H7 (cell line): Measurements from ENCODE around the gene TUBB8B. TPM values are rescaled to one million over a fixed set of nuclear protein-coding genes. Genes with fewer than 3 reads are reported as not detected.
"Not testable (repeated sequence)": the region's sequence is repeated elsewhere in the genome, so short reads cannot be mapped to it uniquely, and the experiment has no call there.

ENCODE experiments used
- DNase-seq: peaks from one replicate; pipeline ENCODE4 v3.0.0; 2012
- H3K27me3 ChIP-seq: 2 replicates; pipeline ENCODE4 v1.6.0; 2011; ENCODE audit warnings: mild to moderate bottlenecking, low read length; ENCODE audit not compliant: control insufficient read depth, insufficient read depth
- H3K36me3 ChIP-seq: replicated peaks from 2 replicates; pipeline ENCODE4 v1.5.1; 2011; ENCODE audit warnings: low read length; ENCODE audit not compliant: control insufficient read depth, insufficient read depth
- H3K4me3 ChIP-seq: 2 replicates; pipeline ENCODE4 v1.5.1; 2011; ENCODE audit warnings: low read depth, mild to moderate bottlenecking, control low read depth, low read length, moderate library complexity; ENCODE audit not compliant: insufficient read depth
- total RNA-seq: library from RNA; depleted of rRNA; stranded (reverse); fragments of >200 nt; shearing (Covaris generic); gene quantifications from 2 replicates; pipeline ENCODE4 v1.2.3, GENCODE V29; 2014; rRNA removed

TUBB8B gene
- total RNA-seq = 0.11 and 0.17 TPM in 2 replicates

DNA sequence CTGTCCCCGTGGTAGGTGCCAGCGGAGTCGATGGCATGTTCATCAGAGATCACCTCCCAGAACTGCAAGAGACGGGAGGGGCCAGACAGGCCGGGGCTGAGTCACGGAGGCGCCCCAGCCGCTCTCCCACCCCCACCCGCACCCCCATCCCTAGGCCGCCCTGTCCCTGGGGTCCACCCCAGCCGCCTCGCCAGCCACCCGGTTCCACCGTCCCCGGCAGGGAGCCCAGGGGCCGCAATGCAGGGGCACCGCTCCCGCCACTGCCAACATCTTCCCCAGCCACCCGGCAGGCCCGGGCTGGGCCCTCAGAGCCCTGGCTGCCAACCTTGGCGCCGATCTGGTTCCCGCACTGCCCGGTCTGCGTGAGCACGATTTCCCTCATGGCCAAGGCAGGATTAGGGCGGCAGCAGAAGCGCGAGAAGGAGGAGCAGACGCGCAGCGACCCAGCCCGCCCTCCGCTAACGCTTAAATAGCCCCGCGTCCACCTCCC, at the start of gene TUBB8B:
TSS of gene TUBB8B (minus strand) at position 440 of the 490 bp plus-strand sequence. CDS start at position 382, 58 bp downstream.
- DNase-seq, H3K27me3 ChIP-seq, H3K4me3 ChIP-seq, H3K36me3 ChIP-seq: not testable (repeated sequence)

DNA sequence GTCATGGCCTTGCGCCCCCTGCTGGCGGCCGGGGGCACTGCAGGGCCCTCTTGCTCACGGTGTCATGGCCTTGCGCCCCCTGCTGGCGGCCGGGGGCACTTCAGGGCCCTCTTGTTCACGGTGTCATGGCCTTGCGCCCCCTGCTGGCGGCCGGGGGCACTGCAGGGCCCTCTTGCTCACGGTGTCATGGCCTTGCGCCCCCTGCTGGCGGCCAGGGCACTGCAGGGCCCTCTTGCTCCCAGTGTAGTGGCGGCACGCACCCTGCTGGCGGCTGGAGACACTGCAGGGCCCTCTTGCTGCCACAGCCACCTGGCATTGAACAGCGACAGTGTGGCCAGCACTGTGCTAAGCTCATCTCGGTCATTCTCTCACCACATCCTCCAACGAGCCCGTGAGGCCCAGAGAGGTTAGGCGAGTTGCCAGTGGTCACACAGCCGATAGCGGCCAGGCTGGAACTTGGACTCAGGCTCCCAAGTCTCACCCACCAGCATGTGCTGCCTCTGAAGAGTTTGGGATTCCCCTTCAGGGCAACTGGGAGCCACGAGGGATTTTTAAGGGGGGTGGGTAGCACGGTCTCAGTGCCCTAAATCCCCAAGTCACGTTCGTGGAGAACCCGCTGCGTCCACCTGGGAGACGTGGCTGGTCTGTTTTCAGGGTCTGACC, 48.0 kb upstream of the TUBB8B start:
- DNase-seq, H3K4me3 ChIP-seq, H3K27me3 ChIP-seq, H3K36me3 ChIP-seq: not testable (repeated sequence)

DNA sequence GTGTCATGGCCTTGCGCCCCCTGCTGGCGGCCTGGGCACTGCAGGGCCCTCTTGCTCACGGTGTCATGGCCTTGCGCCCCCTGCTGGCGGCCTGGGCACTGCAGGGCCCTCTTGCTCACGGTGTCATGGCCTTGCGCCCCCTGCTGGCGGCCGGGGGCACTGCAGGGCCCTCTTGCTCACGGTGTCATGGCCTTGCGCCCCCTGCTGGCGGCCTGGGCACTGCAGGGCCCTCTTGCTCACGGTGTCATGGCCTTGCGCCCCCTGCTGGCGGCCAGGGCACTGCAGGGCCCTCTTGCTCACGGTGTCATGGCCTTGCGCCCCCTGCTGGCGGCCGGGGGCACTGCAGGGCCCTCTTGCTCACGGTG, 47.3 kb upstream of the TUBB8B start:
- H3K36me3 ChIP-seq, DNase-seq, H3K27me3 ChIP-seq, H3K4me3 ChIP-seq: not testable (repeated sequence)

DNA sequence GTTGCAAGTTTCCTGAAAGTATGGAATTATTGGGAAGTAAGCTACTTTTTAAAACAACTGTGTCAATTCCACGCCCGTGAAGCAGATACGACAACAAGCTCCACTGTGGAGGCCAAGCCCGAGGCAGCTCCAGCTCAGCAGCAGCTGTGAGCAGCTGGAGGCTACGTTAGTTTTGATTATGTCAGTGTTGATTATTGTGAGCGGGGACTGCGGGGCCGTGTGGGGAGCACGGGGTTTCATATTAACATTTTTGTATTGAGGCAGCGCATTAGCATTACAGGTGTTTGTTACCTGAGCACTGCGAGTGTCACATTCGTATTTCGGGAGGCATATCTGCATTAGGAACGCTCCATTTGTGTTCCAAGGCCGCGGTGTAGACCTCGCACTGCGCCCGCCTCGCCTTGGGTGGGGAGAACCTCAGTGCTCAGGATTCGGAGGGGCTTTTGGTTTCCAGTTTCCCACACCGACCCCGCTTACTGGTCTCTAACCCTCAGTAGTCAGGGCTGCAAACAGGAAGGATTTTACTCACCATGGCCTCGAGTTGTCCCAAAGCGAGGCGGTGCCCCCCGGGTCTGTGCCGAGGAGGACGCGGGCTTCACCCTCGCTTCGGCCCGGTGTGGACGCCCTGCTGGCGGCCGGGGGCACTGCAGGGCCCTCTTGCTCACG, 46.8 kb upstream of the TUBB8B start:
- H3K27me3 ChIP-seq, H3K36me3 ChIP-seq, H3K4me3 ChIP-seq: not testable (repeated sequence)
- peak; percentile 7 for DNase-seq

DNA sequence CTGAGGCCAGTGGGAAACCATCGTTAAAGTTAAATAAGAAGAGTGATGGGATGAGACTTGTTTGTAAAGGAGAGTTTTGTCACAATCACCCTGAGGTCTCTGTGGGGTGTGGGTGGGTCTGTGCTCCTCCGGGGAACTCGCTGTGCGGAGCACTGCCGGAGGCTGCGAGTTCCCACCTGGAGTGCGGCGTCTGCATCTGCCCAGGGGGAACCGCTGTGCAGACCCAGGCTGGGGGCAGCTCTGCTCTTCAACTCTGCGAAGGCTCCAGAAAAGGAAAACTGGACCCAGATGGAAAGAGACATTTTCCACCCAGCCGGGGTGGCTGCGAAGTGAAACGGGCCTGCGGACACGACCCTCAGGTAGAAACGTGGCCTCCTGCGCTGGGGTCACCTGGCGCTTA, 46.2 kb upstream of the TUBB8B start:
- H3K36me3 ChIP-seq, H3K4me3 ChIP-seq, H3K27me3 ChIP-seq, DNase-seq: not testable (repeated sequence)

DNA sequence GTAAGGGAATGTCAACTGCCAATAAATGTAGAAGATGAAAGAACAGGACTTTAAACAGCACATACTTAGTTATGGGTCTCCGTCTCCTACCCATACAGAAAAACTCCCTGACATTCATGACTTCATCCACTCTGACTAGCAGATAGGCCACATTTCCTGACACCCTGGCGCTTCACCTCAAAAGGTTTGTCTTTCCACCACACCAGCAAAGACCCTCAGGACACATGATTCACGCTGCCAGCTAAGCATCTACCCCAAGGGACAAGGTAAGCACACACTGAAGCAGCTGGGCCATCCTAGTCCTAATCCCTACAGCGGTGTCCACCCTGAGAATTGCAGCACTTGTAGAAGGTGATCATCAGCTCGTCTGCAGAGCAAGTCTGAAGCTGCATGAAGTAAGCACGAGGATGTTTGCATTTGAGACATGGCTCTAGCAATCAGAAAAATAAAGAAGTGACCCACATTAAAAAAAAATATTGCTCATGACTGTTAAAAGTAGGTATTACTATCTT, 44.5 kb upstream of the TUBB8B start:
- H3K27me3 ChIP-seq, H3K4me3 ChIP-seq, DNase-seq, H3K36me3 ChIP-seq: not testable (repeated sequence)

DNA sequence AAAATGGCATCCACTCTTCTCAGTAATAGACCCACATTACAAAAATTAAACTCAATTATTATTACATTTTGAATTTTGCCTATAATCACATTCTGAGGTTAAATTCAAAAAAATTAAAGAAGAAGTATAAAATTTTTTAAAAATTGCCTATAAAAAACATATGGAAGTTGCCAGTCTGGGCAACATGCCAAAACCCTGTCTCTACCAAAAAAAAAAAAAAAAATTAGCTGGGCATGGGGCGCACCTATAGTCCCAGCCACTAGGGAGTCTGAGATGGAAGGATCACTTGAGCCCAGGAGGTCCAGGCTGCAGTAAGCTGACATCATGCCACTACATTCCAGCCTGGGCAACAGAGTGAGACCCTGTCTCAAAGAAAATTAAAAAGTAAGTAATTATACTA, 42.1 kb upstream of the TUBB8B start:
- H3K36me3 ChIP-seq, H3K27me3 ChIP-seq, DNase-seq, H3K4me3 ChIP-seq: not testable (repeated sequence)

DNA sequence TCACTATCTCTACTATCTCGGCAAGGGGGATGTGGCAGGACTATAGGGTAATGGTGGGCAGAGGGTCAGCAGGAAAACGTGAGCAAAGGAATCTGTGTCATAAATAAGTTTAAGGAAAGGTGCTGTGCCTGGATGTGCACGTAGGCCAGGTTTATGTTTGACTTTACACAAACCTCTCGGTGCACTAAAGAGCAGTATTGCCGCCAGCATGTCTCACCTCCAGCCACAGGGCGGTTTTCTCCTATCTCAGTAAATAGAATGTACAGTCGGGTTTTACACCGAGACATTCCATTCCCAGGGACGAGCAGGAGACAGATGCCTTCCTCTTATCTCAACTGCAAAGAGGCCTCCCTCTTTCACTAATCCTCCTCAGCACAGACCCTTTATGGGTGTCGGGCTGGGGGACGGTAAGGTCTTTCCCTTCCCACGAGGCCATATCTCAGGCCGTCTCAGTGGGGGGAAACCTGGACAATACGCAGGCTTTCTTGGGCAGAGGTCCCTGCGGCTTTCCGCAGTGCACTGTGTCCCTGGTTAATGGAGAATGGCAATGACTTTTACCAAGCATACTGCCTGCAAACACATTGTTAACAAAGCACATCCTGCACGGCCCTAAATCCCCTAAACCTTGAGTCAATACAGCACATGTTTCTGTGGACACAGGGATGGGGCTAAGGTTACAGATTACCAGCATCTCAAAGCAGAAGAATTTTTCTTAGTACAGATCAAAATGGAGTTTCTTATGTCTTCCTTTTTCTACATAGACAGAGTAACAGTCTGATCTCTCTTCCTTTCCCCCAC, 41.2 kb upstream of the TUBB8B start:
- DNase-seq, H3K36me3 ChIP-seq, H3K4me3 ChIP-seq, H3K27me3 ChIP-seq: not testable (repeated sequence)

DNA sequence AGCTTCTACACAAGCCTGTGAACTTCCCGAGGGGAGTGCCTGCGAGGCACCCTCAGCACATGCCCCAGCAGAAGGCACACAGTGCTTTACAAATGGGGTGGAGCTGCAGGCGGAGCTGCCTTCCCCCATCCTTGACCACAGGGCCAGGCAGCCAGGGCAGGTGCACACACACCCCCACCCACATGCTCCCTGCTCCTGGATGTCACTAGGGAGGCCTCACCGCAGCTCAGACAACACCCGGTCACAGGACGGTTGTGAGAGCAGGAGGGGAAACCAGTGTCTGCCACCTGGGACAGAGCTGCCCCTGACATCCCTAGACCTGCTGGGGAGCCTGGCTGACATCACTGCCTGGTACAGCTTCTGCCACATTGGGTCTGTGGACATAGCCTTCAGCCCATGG, 39.7 kb upstream of the TUBB8B start:
- not testable (repeated sequence) for DNase-seq, H3K36me3 ChIP-seq, H3K27me3 ChIP-seq, H3K4me3 ChIP-seq

DNA sequence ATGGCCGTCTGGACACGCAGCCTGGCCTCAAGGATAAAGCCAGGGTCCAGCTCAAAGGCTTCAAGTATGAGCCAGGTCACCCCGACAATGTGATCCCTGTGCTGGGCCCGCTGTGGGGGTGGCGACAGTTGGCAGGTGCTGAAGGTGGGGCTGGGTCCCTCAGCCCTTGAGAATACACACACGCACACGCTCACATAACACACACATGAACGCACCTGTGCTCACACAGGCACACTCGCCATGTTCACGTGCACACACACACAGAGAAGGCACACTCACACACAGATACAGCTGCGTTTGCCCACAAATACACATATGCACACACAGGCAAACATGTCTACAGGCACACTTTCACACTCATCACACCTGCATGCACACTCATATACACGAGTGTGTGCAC, 35.4 kb upstream of the TUBB8B start:
- not testable (repeated sequence) for H3K36me3 ChIP-seq, DNase-seq, H3K4me3 ChIP-seq, H3K27me3 ChIP-seq

DNA sequence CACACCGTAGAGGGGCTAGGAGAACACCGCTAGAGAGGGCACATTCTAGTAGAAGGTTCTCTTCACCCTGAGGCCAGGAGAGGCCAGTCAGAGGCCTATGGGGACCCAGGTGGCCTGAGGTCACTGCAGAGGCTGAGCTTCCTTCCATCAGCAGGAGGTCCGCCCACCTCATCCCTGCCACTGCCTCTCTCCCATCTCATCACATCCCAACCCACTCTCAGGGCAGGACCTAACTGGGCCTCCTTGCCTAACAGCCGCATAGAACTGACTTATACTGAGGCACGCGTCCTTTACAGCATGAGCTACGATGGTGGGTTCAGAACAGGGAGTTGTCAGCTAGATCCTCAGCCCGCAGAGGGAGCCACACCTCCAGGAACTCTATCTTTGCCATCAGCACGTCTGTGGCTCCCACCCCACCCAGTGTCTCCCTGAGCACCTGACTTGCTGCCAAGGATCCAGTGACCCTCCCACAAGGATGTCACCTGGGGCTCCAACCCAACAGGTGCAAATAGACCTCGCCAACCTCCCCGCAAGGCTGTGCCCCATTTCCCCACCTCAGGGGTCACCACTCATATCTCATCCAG, 33.3 kb upstream of the TUBB8B start:
- not testable (repeated sequence) for H3K4me3 ChIP-seq, DNase-seq, H3K27me3 ChIP-seq, H3K36me3 ChIP-seq

DNA sequence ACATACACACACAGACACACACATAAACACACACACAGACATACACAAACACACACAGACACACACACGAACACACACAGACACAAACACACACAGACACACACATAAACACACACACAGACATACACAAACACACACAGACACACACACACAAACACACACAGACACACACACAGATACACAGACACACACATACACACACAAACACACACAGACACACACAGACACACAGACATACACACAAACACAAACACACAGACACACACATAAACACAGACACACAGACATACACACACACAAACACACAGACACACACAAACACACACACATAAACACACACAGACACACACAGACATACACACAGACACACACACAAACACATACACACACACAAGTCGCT, 31.5 kb upstream of the TUBB8B start:
- not testable (repeated sequence) for H3K27me3 ChIP-seq, DNase-seq, H3K36me3 ChIP-seq, H3K4me3 ChIP-seq

DNA sequence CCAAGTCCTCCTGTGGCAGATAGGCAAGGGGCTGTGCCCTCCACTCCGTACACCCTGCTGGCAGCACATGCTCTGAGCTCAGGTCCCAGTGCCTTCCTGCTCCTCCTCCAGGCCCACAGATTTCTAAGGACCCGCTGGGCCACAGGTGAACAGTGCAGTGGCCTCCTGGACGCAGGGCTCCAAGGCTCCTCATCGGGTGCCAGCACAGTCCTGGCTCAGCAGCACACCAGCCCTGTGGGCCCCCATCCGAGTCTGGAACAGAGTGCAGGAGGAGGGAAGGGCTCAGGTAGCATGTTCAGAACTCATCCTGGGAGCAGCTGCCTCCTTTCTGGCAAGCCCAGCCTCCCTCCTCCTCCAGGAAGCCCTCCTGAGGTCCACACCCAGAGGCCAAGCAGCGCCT, 30.8 kb upstream of the TUBB8B start:
- not testable (repeated sequence) for DNase-seq, H3K4me3 ChIP-seq, H3K36me3 ChIP-seq, H3K27me3 ChIP-seq

DNA sequence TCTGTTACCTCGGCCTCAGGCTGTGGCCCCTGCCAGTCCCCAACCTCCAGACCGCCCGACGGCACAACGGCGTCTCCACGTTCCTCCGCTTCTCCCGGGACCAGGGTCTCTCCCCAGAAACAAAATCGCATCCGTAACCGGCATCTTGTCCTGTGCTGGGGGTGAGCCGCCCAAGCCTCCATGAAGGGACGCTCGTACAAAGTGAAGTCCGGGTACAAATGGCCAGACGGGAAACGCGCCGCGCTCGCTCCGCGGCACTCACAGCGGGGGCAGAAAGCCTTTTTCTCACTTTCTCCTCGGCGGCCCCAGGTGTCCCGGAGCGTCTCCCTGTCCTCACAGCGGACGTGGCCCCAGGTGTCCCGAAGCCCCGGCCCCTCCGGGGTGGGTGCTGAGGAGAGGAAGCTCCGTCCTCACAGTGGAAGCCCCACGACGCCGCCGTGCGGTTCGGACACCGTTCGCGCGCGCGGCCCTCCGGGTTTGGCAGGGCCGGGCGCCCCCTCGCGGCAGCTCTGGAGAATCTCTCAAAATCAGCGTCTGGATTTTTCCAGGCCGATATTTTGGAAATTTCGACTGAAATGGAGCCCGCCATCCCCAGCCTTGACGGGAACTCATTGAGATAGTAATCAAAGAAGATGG, 26.2 kb upstream of the TUBB8B start:
- H3K27me3 ChIP-seq, H3K36me3 ChIP-seq, DNase-seq: not testable (repeated sequence)
- peak overlapping the region; percentile 24 for H3K4me3 ChIP-seq
